GM21786 (cell line): ENCODE data around the gene FGF14.

ENCODE experiments used
- ATAC-seq: cut with Tn5 transposase; IDR thresholded peaks from one replicate; pipeline ENCODE4 v1.9.1; 2021; ENCODE audit not compliant: unreplicated experiment

The FGF14 gene

DNA sequence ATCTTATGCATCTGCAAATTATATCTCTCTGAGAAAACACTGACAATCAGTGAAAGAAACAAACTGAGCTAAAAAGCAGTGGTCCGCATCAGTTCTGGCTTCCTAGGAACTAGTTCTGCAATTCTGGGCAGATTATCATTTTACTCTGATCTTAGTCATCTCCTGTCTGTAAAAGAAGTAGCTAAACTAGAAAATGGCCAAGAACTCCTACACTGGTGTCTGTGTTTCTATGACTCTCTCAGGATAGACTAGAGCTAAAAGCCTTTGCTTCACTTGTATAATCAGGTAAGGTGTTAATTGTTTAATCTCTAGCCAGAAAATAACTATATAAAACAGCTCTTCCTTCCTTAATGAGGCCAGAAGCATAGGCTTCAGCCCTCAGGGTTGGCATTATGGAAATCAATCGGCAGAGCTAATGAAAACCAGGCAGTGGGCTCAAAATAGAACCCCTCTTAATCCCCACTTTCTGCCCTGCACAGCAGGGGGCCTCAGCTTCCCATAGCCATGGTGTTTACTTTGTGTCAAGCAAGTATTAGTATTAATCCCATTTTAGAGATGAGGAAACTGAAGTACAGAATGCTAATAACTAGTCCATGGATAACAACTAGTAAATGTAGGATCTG is 459.2 kb downstream of the FGF14 start:
- no peak for ATAC-seq

DNA sequence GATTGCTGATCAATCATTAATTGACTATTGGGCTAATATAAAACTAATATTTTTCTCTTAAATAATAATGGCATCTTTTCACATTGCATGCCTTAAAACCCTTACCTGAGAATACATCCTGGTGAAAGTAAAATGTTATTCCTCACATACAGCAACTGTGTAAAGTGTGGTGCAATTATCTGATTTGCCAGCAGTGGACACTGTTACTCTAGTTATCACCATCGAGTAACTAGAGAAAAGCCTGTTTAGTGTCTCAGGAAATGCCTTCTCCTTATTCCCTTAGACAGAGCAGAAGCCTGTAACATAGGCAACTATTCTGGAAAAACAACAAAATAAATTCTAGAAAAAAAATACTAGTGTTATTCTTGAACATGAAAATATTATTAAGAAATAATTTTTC is 459.8 kb downstream of the FGF14 start:
- ATAC-seq: peak; percentile 62

DNA sequence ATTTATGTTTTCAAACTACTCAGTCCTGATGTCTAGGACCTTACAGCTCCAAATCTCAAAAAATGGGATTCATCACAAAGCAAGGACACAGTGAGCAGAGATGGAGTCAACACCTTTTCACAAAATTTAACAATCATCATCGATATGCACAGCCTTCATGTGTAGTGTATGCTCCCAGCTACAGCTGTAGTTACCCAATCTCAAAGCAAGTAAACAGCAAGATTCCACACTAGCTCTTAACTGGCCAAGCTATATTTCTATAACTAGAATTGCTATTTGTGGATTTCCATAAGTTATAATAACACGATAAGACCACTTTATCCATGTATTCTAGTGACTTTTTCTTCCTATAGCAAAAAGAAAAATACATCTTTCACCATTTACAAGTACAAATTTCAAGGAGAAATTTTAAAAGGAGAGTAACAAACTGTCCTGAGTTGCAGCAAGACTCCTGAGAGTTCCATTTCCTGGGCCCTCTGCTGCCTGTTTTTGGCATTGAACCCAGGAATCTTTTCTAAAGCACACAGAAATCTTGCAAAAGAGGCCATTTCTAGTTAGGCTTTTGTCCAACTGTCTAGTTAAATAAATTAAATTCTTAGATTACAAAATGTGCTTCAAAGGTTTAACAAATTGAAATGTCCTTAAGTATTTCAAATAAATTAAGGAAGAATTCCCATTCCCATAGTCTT is 460.6 kb downstream of the FGF14 start:
- no peak for ATAC-seq

DNA sequence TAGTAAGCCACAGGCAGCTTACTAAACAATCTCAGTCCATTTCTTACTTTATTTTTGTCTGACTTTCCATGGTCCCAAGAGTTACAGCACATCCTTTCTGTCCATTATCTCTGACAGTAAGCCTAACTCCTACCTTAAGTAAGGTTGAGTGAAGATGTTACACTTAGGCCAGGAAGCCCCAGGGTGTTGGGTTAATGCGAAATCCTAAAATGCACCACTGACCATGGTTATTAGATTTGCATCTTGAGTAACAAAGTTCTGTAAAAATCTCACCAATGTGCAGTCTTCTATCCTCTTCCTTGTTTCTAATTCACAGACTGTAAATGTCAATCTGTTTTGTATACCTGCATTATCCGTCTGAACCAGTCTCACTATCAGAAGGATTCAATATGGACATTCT is 462.5 kb downstream of the FGF14 start:
- ATAC-seq: no peak

DNA sequence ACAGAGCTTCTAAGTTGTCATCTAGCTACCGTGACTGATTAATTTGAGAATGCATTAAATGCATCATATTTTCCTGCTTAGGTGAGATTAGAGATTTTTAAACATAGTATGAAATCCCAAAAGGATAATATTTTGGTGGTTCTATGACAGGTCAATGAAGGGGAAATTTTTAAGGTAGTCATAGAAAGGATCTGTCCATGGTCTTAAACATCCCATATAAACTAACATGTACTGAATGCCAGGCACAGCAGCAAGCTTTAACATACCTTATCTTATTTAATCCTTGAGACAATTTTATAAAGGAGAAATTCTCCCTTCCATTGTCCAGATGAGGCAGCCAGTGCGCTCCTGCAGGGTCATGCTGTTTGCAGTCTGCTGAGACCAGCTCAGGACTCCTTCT is 466.0 kb downstream of the FGF14 start:
- no peak for ATAC-seq

DNA sequence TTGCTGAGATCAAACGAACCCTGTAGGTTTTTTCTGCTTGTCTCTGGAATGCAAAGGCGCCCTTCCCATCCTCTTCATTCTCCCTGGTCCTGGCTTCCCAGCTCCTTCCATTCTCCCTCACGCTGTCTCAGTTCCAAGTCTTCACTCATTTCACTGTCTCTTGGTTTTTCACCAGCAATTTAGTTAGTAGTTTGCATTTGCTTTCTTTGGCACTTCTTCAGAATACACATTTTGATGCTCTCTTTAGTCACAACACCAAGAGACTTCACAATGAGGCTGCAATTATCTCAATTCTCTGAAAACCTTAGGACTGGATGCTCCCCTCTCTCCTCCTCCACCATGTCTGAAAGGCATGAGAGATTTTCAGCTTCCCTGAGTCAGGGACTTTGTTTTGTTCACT is 470.7 kb downstream of the FGF14 start:
- ATAC-seq: no peak

DNA sequence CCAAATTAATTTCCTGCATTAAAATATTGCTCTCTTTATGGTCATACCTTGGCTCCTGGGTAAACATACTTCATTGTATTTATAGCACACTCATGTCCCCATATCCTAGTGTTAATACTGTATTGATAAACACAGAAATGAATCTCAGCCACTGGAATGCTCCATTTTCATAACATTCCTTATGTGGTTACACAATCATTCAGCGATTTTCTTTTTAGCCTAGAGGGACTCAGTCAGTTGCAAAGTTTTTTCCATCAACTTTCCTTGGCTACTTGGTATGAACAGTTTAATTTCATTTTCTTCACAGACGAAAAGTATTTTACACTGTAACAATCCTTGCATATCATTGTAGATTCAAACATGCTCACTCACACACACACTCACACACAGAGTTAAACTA is 471.5 kb downstream of the FGF14 start:
- ATAC-seq: no peak

DNA sequence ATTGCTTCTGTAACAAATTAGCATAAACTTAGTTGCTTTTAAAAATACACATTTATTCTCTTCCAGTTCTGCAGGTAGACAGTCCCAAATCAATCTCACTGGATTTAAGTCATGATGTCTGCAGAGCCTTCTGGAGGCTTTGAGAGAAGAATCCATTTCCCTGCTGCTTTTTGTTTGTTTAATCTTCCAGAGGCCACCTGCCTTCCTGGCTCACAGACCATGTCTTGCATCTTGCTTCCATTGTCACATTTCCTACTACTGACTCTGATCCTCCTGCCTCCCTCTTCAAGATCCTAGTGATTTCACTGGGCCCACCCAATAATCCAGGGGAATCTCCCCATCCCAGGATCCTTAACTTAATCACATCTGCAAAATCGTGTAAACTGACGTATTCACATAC is 476.1 kb downstream of the FGF14 start:
- no peak for ATAC-seq

DNA sequence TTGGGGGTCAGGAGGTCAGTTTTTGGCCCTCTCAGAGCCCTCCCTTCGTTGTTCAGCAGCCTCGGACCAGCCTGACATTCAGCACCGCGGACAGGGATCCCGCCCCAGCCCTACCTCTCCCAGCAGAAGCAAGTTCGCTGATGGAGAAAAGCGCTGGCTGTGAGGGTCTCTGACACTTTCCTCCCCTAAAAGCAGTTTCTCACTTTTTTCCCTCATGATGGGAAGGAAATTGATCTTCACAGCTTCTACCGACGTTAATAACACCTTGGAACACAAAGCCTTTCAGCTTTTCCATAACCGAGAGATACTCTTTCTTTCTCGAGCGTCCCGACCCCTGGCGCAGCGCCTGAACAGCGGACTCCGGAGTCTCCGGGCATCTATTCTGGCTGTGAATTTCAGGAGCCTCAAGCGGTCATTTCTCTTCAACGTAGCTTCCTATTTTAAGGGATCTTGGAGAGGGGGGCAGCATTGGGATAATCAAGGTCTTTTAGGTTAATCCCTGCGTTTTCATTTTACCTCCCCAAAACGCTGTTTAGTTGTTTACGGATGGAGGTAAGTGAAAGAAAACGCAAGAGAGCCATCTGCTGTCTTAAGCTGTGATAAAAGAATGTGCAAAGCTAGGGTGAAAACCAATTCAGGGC is 482.2 kb downstream of the FGF14 start:
- no peak for ATAC-seq

DNA sequence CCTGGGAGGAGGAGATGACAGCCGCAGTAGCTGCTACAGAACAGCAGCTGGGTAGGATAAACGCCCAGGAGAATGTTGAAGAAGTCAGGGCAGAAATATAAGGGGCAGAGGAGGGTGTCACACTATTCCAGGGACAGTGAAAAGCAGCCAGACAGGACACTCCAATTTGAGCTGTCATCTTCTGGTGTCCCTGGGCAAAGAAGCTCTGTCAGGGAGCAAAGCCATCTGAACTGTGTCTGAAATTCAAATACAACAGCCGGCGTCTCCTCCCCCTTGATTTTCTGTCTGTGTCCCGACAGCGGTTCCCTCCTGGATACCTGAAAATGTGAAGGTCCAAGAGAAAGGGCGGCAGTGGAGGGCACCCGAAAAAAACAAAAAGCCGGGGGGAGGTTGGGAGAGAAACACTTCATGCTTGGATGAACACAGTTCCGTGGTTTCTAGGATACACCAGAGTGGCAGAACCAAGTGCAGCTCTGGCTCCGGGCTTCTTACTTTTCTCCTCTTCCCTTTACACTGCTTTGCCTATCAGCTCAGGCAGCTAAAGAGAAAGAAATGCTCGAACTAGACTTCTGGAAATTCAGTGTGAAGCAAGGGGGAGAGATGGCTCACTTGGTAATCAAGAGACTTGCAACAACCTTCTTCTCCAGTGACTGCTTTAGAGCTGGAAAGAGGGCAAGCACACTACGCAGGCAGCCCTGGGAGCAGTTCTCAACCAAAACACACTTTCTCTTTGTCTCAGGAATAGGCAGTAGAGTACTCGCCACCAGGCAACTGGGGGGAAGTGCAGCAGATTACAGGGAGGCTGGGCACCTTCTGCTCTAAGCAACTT is 483.8 kb downstream of the FGF14 start:
- no peak for ATAC-seq

DNA sequence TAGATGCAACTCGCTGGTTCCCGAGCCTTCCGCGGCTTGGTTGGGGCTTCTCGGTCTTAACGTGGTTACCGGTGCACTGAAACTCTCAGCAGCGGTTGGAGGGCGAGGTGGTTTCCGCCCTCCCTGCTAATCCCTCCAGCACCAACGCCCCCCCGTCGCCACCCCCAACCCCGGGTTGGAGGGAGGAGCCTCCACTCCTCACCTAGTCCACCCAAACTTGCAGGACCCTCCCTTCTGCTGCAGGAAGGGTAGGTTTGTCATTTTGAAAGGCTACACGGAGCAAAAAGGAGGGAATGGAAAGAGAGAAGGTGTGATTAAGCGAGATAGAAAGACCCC is 484.4 kb downstream of the FGF14 start:
- no peak for ATAC-seq

DNA sequence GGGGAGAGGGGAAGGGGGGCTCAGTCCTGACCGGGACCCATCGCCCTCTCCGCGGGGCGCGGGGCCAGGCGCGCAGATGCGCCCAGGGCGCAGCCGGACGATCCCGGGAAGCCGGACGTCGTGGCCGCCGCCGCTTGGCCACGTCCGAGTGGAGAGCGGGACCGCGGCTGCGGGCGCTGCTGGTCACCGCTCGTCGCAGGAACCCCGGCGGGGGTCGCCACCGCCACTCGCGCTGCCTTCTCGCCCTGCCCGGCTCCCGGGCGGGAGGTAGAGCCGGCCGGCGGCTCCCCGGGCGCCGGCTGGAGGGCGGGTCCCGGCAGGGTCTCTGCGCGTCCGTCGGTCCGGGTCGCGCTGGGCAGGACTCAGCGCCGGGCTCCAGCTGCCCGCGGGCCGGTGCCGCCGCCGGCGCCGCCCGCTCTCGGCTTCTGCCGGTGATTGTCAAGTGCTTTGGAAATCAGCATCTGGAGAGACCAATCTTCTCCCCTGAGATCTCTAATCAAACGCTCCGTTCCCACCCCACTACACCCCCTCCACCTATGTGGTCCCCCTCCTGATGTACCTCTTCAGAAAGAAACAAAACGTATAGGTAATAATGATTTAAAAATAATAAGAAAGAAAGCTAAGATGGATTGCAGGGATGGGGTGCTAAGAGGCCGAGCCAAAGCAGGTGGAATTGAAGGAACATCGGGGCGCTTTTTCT is 484.9 kb downstream of the FGF14 start:
- no peak for ATAC-seq

DNA sequence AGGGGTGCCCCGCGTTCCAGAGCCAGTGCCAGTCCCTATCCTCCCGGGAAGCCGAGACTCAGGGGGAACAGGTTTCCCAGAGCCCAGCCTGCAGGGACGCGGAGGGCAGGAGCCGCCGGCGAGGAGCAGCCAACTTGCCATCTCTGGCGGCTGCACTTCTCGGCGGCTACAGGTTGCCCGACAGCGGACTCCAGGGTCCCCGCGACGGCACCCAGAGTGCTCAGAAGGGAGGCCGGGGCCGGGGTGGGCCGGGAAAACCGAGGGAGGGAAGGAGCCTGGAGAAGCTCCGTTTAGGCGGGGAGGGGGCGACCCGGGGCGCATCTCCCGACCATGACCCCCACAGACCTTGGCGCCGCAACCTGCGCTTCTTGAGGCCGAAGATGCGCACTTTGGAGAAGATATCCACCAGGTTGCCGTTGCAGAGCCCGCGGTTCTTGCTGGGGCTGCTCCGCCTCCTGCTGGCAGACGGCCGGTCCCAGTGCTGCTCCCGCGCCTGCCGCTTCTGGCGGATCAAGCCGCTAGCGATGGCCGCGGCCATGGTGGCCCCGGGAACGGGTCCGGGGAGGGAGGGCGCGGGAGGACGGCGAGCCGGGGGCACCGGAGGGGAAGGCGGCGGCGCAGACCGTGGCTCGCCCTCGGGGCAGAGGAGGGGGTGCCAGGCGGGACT is 485.6 kb downstream of the FGF14 start:
- no peak for ATAC-seq

DNA sequence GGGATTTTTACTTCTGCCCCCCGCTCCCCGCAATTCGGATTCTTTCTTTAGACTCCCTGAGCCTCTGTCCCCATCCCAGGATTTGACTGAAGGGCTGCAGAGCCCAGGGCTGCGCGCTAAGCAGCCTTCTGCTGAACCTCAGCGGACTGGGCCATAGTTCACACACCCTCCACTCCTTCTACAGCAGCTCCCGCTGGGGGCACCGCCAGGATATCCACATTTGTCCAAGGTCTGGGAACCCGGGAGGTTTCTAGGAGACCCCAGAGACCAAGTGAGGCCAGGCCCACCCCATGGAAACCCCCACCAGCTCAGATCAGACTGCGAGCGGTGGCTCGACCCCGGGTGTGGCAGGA is 486.1 kb downstream of the FGF14 start:
- ATAC-seq: no peak

DNA sequence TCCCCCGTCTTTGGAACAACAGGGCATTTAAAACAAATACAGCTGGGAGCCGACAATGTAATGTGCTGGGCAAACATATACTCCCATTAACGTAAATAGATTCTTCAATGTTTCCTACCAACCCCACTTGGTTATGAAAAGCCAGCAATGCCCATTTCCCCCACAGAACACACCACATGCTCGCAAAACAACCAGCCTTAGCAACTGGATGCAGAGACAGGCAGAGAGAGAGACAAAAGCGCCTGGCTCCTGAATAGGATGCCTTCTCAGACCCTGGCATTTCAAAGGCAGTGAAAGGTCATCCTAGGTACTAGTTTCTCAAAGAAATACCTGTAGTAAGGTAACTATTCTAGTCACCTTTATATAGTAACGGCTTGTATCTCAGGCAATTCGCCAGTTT is 486.5 kb downstream of the FGF14 start:
- ATAC-seq: no peak

DNA sequence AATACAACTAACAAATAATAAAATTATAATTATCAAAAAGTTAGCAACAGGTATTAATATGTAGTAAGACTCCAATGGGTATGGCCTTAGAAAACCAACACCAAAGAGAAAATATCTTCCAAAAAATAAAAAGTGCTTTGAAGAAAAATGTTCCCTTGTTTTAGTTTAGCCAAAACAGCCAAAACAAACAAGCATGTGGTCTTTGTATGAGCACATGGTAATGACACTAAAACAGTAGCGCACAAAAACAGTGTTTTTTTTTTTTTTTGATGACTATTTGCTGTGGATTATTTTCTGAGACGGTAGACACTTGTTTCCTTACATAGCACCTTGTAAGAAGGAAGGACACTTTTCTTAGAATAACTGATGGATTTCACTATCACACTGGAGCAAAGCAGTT is 490.1 kb downstream of the FGF14 start:
- ATAC-seq: no peak

DNA sequence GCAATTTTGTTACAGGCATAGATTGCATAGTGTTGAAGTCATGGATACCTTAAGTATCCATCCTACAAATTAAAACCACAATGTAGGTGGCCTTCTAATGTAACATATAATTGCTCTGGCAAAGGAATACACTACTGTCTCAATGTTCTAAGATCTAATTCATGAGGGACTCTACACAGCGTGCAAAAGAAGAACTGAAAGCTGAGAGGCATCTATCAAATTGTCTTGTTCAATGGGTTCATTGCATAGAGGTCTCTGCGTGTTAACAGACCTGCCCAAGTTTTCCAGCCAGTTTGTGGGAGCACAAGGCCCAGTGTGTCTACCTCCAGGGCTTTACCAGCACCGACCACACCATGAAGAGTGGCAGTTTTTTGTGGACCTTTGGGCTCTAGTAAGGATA is 498.0 kb downstream of the FGF14 start:
- no peak for ATAC-seq

DNA sequence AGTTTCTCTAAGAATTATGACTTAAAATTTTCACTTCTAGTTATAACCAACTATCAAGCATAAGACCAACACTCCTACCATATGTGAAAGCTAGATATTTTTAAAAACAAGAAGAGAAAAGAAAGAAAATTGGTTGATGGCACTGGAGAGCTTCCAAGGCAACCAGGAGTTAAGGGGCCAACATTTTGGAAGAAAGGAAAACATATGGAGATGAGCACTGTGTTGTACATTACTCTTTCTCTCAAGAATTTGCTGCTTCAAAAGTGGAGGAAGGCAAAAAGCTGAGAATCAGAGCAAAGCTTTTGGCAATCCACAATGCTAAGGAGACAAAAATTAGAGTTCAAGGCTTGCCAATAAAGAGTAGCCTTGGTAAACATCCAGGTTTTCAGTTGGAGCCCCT is 503.2 kb downstream of the FGF14 start:
- no peak for ATAC-seq

DNA sequence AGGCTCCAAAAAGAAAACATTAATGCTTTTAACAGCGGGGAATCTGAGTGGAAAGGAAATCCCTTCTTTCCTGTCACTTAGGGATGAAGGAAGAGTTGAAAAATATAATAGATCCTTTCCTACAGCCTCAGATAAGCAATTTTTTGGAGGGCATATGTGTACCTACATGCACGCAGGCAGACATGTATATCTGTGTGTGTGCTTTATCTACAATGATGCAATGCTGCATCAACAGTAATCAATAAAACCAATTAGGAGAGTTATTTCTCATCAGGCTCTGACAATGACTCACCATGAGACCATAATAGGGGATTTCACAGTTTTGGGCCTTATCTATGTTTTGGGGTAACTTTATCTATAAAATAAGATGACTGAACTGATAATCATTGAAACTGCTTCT is 505.3 kb downstream of the FGF14 start:
- ATAC-seq: no peak

DNA sequence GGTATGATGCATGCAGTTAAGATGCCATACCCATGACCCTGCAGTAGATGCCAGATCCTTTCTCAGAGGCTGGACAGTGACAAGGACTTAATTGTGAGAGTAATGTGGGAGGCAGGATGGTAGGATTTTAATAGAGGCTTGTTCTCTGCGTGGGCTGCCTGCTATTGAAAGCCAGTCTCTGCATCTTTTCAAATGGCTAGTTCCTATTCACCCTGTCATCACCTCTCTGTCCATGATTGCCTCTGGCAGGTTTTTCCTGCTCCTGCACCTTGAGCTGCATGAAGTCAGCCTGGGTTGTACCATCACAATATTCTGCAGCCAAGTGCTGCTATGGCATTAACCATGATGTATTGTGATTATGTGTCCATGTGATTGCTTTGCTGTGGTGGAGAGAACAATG is 508.8 kb downstream of the FGF14 start:
- ATAC-seq: no peak

DNA sequence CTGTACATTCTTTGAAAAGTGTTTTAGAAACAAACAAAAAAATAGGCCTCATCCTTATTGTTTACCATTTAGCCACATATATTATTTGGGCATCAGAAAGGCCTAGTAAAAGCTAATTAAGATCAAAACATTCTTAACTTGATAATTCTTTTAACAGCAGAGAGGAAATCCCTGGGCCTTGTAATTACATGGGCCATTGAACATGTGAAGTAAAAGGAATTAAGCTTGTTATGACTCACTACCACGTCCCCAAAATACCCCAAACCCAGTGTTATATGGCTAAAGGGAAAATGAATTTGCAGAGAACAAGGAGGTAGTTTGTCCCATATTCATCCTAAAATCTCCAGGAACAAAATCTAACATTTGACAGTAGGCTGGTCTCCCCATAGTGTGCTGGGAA is 509.6 kb downstream of the FGF14 start:
- no peak for ATAC-seq
